Psoas muscle (tissue), 8 donors: ENCODE data around the gene CRTAP. TPM values are rescaled to one million over a fixed set of nuclear protein-coding genes. Genes with fewer than 3 reads are reported as not detected.
"Not testable (repeated sequence)": the region's sequence is repeated elsewhere in the genome, so short reads cannot be mapped to it uniquely, and the experiment has no call there.

Source experiments
- ATAC-seq, 4 donors: fragments of 200-7000 bp; cut with Tn5 transposase; one replicate each; pipeline ENCODE4 v1.9.1; 2020; ENCODE audit warnings: moderate library complexity in 3 of 4, mild to moderate bottlenecking in 2 of 4
- DNase-seq, 2 donors: peaks; one replicate each; pipeline ENCODE4 v3.0.0-alpha.2; 2020
- H3K27ac ChIP-seq: fragments of 200-600 bp; one replicate; pipeline ENCODE4 v1.8.0; 2022
- H3K27me3 ChIP-seq, 3 donors: fragments of 200-600 bp in 1 of 3; one replicate each; pipeline versions ENCODE4 v1.6.1 to v1.8.0; 2013 to 2022; ENCODE audit warnings: low read length in 2 of 3, mild to moderate bottlenecking in 2 of 3, moderate library complexity in 1 of 3; ENCODE audit not compliant: insufficient read depth in 3 of 3
- H3K36me3 ChIP-seq, 2 donors: fragments of 200-600 bp in 1 of 2; one replicate each; pipeline versions ENCODE4 v1.6.1 to v1.8.0; 2013 to 2022; ENCODE audit warnings: low read depth in 1 of 2, mild to moderate bottlenecking in 1 of 2, moderate library complexity in 1 of 2; ENCODE audit not compliant: insufficient read depth in 1 of 2
- H3K4me1 ChIP-seq: fragments of 200-600 bp; one replicate; pipeline ENCODE4 v1.8.0; 2022
- H3K4me3 ChIP-seq: fragments of 200-600 bp; one replicate; pipeline ENCODE4 v1.8.0; 2022; ENCODE audit warnings: mild to moderate bottlenecking
- H3K9me3 ChIP-seq: fragments of 200-600 bp; one replicate; pipeline ENCODE4 v1.8.0; 2022
- WGBS, 3 donors: extraction: QIAGEN DNeasy Blood & Tissue Kit; methylation state at CpG; one replicate each; pipeline versions ENCODE4 v1.1.6 to v1.1.7; 2013; 5-methylcytosine and 5-hydroxymethylcytosine counted together
- intact Hi-C, 2 donors: fragments of 100-400 bp; cut with DNase I; formaldehyde crosslinking; loops; one replicate each; pipeline versions ENCODE4 v1.11.0 to v1.14.2; 2022
- polyA plus RNA-seq, 3 donors: library from polyadenylated mRNA; stranded (reverse); fragments of 200-250 nt; gene quantifications; one replicate each; pipeline ENCODE4 v1.2.3, GENCODE V29; 2013
- total RNA-seq, 4 donors: library from RNA; stranded (reverse); fragmentation: NEBNext Ultra II Directional in 2 of 4; extraction: Animal tissue kit (Norgen Biotek cat#: 25700) in 2 of 4; gene quantifications; one replicate each; pipeline versions ENCODE4 v1.2.1 to v1.2.4, GENCODE V29; 2021 to 2023
- TF ChIP-seq, protein P1 (sequence below): fragments of 200-600 bp; IDR thresholded peaks from one replicate; pipeline ENCODE4 v1.8.0; 2022; ENCODE audit warnings: antibody characterized with exemption
- donor health status: healthy with polysubstance abuse.
- donor health status: DM: no; HTN: no; CAD: no; lungs with moderate emphysema.
- donor health status: Bipolar disorder and iron deficiency.
- donor health status: healthy.
- donor health status: DM: yes; HTN: yes; CAD: no.
- donor health status: DM: no; HTN: no; CAD: no.
- donor health status: DM: no; HTN: no; CAD: no.
- donor health status: DM: yes; HTN: yes; CAD: no.

Gene CRTAP
- total and polyA plus RNA-seq, 7 donors = 24.9 to 80.8 (median 56.3) TPM

DNA sequence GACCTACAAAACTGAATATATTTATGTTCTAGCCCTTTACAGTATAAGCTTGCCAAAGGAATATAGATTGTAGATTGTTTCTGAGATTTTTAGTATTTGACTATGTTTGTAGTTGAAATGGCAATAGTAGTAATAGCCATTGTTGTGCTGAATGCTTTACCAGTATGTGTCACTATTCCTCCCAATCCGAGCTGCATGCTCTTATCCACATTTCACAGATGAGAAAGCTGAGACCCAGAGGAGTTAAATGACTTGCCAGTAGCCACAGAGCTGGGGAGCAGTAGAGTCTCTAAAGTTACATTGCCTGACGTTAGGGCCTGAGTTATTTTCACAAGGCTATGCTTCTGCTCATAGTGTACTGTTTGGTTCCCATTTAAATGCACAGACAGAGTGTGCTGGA, 13.6 kb upstream of the CRTAP start:
- DNase-seq (no peak), ATAC-seq (no peak)
- TF ChIP-seq, protein P1, sequence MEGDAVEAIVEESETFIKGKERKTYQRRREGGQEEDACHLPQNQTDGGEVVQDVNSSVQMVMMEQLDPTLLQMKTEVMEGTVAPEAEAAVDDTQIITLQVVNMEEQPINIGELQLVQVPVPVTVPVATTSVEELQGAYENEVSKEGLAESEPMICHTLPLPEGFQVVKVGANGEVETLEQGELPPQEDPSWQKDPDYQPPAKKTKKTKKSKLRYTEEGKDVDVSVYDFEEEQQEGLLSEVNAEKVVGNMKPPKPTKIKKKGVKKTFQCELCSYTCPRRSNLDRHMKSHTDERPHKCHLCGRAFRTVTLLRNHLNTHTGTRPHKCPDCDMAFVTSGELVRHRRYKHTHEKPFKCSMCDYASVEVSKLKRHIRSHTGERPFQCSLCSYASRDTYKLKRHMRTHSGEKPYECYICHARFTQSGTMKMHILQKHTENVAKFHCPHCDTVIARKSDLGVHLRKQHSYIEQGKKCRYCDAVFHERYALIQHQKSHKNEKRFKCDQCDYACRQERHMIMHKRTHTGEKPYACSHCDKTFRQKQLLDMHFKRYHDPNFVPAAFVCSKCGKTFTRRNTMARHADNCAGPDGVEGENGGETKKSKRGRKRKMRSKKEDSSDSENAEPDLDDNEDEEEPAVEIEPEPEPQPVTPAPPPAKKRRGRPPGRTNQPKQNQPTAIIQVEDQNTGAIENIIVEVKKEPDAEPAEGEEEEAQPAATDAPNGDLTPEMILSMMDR = no peak
- no peaks in the 10 kb centered on the region for H3K4me1 ChIP-seq
- intact Hi-C loops = no loop called here
- H3K9me3 ChIP-seq = no peaks in the 10 kb centered on the region
- no peaks in the 10 kb centered on the region for H3K36me3 ChIP-seq
- H3K27ac ChIP-seq = no peak overlapping the region
- WGBS, 3 donors = 50 to 71% (median 58%) methylated on average over 2 of the region's 2 CpGs
- no peaks in the 10 kb centered on the region for H3K27me3 ChIP-seq
- H3K4me3 ChIP-seq = no peak overlapping the region

DNA sequence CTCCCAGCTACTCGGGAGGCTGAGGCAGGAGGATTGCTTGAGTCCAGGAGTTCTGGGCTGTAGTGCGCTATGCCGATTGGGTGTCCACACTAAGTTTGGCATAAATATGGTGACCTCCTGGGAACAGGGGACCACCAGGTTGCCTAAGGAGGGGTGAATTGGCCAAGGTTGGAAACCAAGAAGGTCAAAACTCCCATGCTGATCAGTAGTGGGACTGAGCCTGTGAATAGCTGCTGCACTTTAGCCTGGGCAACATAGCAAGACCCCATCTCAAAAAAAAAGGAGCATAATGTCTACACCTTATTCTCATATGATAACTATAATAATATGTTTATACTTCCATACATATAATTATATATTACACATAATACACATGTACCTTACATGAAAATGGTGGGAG, 10.8 kb upstream of the CRTAP start:
- 88 to 95% (median 93%) methylated on average over 3 of the region's 3 CpGs for WGBS, 3 donors
- Histone ChIP-seq H3K27ac (no peak overlapping the region), H3K9me3 (no peaks in the 10 kb centered on the region), H3K4me1 (no peaks in the 10 kb centered on the region), H3K27me3 (no peaks in the 10 kb centered on the region), H3K36me3 (no peaks in the 10 kb centered on the region), H3K4me3 (no peak overlapping the region)
- TF ChIP-seq, protein P1 = no peak
- no peak for ATAC-seq
- DNase-seq = no peak
- intact Hi-C loops = no loop called here

DNA sequence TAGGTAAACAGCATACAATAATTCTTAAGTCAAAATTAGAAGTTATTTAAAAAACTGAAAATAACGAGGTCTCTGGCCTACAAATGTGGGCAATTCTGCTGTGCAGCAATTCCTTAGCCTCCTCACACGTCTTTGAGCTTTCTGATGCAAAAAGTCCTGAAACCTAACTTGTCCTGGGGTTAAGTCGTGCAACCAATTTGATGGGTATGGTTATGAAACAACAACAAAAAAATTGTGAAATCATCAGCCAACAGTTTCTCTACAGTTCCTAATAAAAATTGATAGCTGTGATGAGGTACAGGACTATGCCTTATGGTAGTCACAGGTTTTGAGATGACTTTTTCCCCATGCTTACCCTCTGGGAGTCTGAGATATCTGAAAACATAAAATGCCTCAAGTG, 10.3 kb upstream of the CRTAP start:
- H3K27ac ChIP-seq = no peak overlapping the region
- no peaks in the 10 kb centered on the region for H3K36me3 ChIP-seq
- H3K9me3 ChIP-seq = no peaks in the 10 kb centered on the region
- no peaks in the 10 kb centered on the region for H3K27me3 ChIP-seq
- TF ChIP-seq, protein P1 = no peak
- intact Hi-C loops = no loop called here
- H3K4me3 ChIP-seq = no peak overlapping the region
- 87 to 91% (median 89%) methylated on average over 3 of the region's 3 CpGs for WGBS, 3 donors
- DNase-seq (no peak), ATAC-seq (no peak)
- no peaks in the 10 kb centered on the region for H3K4me1 ChIP-seq

DNA sequence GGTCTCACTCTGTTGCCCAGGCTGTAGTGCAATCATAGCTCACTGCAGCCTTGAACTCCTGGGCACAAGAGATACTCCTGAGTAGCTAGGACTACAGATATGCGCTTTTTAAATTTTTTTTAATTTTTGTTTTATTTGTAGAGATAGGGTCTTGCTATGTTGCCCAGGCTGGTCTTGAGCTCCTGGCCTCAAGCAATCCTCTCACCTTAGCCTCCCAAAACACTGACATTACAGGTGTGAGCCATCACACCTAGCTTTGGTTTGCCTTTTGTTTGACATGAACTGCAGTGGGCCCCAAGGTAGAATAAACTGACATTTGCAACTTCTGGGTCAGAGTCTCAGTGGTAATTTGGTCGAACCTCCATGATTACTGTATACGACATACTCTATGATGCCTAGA, 9.0 kb upstream of the CRTAP start:
- ATAC-seq = no peak
- WGBS, 3 donors = 92 to 98% (median 93%) methylated on average over 3 of the region's 3 CpGs
- Histone ChIP-seq H3K9me3 (no peaks in the 10 kb centered on the region), H3K27ac (no peak overlapping the region), H3K4me1 (no peaks in the 10 kb centered on the region), H3K4me3 (no peak overlapping the region), H3K36me3 (no peaks in the 10 kb centered on the region), H3K27me3 (no peaks in the 10 kb centered on the region)
- intact Hi-C loops = no loop called here
- no peak for DNase-seq
- TF ChIP-seq, protein P1 = no peak

DNA sequence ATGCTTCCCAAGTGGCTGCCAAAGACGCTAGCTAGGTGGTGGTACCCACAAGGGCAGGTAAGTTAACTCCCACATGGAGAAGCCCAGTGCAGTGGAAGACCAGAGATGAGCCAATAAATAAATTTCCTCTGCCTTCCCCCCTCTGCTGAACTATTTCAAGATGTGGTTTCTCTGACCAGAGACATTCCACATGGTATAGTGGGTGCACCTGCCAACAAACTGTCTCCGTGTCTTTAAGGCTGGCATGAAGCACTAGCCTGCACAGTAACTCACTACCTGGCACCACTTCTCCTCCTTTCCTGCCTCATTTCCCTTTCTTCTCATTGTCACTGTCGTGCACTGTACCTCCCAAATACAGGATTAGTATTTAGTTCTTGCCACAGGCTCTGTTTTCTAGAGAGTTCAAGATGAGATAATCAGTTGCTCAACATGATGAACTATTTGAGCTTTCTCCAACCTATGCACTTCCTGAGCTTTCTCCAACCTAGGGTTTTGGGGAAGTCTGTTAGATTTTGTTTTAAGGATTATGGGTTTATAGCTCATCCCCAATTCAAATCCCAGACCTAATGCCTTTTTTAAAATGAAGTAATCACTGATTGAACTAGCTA, 8.4 kb upstream of the CRTAP start:
- no peaks in the 10 kb centered on the region for H3K36me3 ChIP-seq
- no peaks in the 10 kb centered on the region for H3K4me1 ChIP-seq
- TF ChIP-seq, protein P1 = no peak
- no peaks in the 10 kb centered on the region for H3K9me3 ChIP-seq
- 58 to 65% (median 63%) methylated on average over 3 of the region's 3 CpGs for WGBS, 3 donors
- intact Hi-C loops = no loop called here
- H3K27ac ChIP-seq = no peak overlapping the region
- no peaks in the 10 kb centered on the region for H3K27me3 ChIP-seq
- DNase-seq (no peak), ATAC-seq (no peak)
- no peak overlapping the region for H3K4me3 ChIP-seq

DNA sequence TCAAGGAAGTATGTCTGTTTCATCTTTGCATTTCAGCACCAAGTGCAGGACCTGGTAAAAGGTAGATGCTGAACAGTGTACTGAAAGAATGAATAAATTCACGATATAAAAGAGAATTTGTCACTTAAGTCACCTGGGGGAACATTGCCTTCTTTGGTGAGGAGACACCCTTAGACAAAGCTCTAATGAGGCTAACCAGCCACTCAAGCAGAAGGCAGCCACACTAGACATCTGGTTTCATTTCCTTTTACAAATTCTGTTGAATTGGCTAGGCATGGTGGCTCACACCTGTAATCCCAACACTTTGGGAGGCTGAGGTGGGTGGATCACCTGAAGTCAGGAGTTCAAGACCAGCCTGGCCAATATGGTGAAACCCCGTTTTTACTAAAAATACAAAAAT, 7.0 kb upstream of the CRTAP start:
- 84 to 98% (median 92%) methylated on average over 2 of the region's 2 CpGs for WGBS, 3 donors
- H3K27ac ChIP-seq, DNase-seq, H3K4me3 ChIP-seq, H3K9me3 ChIP-seq, intact Hi-C loops, H3K27me3 ChIP-seq, H3K4me1 ChIP-seq, ATAC-seq, H3K36me3 ChIP-seq: not testable (repeated sequence)
